ENCODE results near the gene C9orf72.
"Not testable (repeated sequence)": the region's sequence is repeated elsewhere in the genome, so short reads cannot be mapped to it uniquely, and the experiment has no call there.

The C9orf72 gene, protein sequence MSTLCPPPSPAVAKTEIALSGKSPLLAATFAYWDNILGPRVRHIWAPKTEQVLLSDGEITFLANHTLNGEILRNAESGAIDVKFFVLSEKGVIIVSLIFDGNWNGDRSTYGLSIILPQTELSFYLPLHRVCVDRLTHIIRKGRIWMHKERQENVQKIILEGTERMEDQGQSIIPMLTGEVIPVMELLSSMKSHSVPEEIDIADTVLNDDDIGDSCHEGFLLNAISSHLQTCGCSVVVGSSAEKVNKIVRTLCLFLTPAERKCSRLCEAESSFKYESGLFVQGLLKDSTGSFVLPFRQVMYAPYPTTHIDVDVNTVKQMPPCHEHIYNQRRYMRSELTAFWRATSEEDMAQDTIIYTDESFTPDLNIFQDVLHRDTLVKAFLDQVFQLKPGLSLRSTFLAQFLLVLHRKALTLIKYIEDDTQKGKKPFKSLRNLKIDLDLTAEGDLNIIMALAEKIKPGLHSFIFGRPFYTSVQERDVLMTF

GRCh38 chr9:27572918-27573633, at the start of gene C9orf72:
Gene C9orf72, minus strand, starts transcription at chr9:27573481. Its CDS starts 6,361 bp downstream, at chr9:27567120.
- DNase-seq = peak in 1 of 2 donors; percentile 97

- peak in 1 of 2 donors; percentile 7 for DNase-seq
These were observed 49.5 kb upstream of the C9orf72 start for GRCh38 chr9:27622693-27623340.

- DNase-seq = no peak
These were observed 46.5 kb upstream of the C9orf72 start for GRCh38 chr9:27619743-27620142.

GRCh38 chr9:27618066-27618465, 44.8 kb upstream of the C9orf72 start:
- DNase-seq = no peak

DNA sequence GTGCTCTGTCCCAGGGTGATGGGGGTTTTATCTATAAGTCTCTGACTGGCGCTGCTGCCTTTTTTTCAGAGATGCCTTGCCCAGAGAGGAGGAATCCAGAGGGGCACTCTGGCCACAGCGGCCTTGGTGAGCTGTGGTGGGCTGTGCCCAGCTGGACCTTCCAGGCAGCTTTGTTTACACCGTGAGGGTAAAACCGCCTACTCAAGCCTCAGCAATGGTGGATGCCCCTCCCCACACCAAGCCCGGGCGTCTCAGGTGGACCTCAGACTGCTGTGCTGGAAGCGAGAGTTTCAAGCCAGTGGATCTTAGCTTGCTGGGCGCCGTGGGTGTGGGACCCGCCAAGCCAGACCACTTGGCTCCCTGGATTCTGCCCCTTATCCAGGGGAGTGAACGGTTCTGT, 41.3 kb upstream of the C9orf72 start:
- DNase-seq = no peak

DNA sequence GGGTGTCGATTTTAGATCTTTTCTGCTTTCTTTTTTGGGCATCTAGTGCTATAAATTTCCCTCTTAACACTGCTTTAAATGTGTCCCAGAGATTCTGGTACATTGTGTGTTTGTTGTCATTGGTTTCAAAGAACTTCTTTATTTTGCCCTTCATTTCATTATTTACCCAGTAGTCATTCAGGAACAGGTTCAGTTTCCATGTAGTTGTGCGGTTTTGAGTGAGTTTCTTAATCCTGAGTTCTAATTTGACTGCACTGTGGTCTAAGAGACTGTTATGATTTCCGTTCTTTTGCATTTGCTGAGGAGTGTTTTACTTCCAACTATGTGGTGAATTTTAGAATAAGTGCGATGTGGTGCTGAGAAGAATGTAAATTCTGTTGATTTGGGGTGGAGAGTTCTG, 38.8 kb upstream of the C9orf72 start:
- DNase-seq = not testable (repeated sequence)

DNA sequence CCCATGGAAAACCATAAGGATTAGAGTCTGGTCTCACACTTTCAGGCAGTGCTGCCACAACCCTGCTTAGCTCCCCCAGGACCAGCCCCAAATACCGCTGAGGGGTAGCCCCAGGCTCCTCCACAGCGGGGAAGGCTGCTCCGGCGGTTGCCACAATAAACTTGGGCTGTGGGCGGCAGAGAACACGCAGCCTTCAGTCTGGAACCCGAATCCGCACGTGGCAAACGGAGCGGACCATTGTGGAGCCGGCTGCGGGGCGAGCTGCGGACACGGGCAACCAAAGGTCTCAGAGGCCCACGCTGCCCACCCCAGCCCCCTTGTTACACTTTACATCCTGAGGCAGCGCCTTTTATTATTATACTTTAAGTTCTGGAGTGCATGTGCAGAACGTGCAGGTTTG, 37.3 kb upstream of the C9orf72 start:
- no peak for DNase-seq

GRCh38 chr9:27602954-27603353, 29.7 kb upstream of the C9orf72 start:
- DNase-seq = no peak

DNA sequence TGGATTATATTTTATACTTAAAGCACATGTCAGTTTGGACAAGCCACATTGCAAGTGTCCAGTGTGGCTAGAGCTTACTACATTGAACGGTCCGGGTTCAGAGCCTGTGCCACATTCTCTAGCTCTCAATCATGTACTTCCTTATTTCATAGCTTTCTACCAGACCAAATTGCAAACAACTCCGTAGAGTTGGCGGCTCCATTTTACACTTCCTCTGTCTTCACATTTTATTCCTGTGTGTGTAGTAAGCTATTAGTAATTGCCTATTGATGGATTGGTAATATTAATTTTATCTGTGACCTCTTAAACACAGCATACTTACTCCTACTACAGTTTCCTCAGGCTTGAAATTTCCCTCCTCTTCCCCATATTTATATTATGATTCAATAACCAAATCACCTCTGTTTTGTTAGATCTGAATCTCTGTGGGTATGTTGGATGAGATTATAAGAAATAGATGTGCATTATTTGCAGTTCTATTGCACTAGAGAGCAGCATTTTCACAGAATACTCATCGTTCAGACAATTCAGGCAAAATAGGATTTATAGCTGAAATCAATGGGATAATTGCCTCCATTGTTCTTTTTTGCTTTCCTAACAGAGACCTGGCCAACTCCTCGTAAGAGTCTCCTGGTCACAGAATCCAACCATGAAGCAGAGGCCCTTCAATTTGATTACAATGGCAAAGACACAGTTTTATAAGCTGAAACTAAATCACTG, 29.0 kb upstream of the C9orf72 start:
- DNase-seq = no peak

GRCh38 chr9:27601396-27601795, 28.1 kb upstream of the C9orf72 start:
- DNase-seq = no peak

DNA sequence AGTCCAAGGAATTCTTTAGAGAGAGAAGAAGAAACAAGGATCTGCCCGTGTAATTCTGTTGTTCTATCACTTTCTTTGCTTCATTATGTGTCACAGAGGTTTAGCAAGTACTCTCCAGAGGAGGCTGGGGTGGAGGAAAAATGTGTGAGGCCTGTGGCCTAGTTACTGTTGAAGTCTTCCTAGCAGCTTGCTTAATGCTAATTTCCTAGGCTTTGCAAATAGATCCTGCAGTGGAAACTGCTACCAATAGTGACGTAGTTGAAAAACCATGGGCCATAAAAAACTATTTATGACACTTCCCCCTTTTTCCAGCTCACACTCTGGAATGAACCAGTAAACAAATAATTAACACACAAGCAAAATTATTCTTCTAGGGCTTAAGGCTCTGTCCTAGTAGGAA, 27.0 kb upstream of the C9orf72 start:
- no peak for DNase-seq

DNA sequence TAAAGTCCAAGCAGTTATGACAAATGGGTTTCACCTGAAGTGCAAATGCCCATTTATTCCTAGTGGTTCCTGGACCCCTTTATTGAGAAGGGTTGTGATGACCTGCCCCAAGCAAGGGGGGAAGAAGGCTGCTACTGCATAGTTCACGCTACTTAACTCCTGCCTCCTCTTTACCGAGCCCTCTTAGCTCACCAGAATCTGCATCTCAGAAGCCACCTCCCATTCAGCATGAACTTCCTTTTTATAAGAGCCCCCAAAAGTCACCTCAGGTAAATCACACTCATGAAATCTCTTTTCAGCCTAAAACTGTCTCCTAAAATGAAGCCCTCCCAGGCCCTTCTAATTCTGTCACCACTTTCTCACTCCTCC, 26.6 kb upstream of the C9orf72 start:
- no peak for DNase-seq

DNA sequence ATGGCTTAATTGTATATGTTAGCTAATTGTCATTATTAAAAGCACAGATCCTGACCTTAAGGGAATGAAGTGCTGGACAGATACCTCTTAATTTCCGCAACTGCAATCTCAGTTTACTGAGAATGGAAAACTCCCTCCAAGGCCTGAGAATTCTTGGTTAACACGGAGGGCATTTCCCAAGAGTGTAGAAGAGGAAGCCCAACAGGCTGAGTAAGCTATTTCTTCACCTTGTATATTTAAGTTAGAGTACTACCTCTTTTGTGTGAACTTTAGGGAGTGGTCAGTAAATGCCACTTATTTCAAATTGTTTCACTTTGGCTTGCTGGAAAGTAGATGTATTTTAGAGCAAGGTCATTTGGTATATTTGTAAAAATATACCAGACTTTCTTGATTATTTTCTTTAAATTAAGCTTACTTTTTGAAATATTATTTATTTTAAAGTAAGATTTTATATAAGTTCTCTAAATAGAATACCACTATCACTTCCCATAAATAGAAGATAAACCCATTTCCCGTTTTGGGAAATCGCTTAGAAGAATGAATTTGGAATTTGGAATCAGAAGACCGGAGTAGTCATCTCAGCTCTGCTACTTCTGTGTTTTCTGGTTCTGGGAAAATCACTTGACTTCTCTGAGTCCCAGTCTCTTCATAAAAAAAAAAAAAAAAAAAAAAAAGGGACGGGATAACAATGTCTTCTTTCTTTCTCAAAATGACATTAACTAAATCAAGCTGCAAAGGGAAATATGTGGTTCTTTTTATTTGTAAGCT, 26.0 kb upstream of the C9orf72 start:
- no peak for DNase-seq

GRCh38 chr9:27595733-27596132, 22.5 kb upstream of the C9orf72 start:
- DNase-seq = no peak

DNA sequence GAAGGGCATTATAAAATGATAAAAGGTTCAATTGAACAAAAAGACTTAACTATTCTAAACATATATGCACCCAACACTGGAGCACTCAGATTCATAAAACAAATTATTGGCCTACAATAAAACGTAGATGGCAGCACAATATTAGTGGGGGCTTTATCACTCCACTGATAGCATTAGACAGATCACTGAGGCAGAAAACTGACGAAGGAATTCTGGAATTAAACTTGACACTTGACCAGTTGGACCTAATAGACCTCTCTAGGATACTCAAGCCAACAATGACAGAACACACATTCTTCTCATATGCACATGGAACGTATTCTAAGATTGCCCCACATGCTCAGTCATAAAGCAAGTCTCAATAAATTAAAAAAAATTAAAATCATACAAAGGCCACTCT, 18.4 kb upstream of the C9orf72 start:
- no peak for DNase-seq

GRCh38 chr9:27591093-27591492, 17.8 kb upstream of the C9orf72 start:
- no peak for DNase-seq

DNA sequence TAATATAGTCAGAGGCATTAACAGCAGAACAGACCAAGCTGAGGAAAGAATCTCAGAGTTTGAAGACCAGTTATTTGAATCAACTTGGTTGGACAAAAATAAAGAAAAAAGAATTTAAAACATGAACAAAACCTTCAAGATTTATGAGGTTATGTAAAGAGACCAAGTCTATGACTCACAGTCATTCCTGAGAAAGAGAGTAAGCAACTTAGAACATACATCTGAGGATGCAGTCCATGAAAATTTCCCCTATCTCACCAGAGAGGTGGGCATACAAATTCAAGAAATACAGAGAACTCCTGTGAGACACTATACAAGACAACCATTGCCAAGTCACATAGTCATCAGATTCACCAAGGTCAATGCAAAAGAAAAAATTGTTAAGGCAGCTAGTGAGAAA, 17.4 kb upstream of the C9orf72 start:
- no peak for DNase-seq

GRCh38 chr9:27589462-27589861, 16.2 kb upstream of the C9orf72 start:
- DNase-seq = no peak

- no peak for DNase-seq
These were observed 13.0 kb upstream of the C9orf72 start for GRCh38 chr9:27586304-27586703.

- DNase-seq = no peak
These were observed 11.7 kb upstream of the C9orf72 start for GRCh38 chr9:27584931-27585330.

DNA sequence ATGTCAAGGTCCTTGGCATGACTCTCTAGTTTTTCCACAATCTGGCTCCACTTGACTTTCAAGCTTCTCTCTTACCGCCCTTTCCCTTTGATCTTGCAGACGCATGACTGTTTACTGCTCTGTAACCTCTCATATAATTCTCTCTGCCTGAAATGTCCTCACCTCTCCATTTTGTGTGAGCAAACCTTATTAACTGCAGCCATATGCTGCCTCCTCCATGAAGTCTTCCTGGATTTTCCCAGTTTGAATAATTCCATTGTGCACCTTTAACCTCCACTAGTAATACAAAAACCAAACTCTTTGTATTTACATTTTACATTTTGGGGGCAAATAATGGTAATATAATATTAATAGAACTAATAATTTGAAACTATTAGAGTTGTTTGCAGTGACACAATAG, 9.5 kb upstream of the C9orf72 start:
- DNase-seq = no peak

- no peak for DNase-seq
These were observed 8.5 kb upstream of the C9orf72 start for GRCh38 chr9:27581826-27582225.
